HG03521 (cell line): ENCODE results near the gene NTN1.
"Not testable (repeated sequence)": the region's sequence is repeated elsewhere in the genome, so short reads cannot be mapped to it uniquely, and the experiment has no call there.

Experiments
- ATAC-seq: cut with Tn5 transposase; IDR thresholded peaks from one replicate; pipeline ENCODE4 v1.9.1; 2021; ENCODE audit warnings: mild to moderate bottlenecking, moderate library complexity; ENCODE audit not compliant: unreplicated experiment

NTN1 gene

DNA sequence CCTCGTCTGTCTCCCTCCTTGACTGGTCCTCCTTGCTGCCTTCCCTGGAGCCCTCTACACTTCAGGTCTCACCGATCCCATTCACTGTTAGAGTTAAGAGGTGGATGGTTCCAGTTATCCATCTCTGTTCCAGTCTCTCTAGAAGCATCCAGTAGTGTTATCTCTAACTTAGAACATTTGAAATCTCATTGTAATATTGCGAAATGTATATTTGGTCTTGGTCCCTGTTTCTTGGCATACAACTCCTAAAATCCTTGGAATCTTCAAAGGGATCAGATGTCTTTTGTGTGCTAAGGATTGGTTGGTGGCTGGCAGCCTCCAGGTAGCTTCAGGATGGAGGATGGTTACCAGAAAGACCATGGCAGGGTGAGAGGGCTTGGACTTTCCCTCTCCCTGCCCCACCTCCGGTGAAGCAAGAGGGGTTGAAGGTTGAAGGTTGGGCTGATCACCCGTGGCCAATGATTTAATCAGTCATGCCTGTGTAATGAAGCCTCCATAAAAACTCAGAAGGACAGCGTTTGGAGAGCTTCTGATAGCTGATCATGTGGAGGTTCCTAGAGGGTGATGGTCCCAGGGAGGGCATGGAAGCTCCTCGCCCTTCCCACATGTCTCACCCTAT is 59.1 kb downstream of the NTN1 start:
- ATAC-seq: no peak

DNA sequence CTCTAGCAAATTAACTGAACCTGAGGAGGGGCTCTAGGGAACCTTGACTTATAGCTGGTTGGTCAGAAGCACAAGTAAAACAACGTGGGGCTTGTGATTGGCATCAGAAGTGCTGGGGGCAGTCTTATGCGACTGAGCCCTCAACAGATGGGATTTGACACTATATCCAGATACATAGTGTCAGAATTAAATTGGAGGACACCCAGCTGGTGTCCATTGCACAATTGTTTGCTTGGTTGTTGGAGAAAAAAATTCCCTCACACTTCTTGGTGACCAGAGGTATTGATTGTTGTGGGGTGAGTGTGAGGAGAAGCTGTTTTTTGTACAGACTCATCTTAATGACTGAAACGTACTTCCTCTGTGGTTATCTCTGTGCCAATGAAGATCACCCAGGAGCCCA is 59.7 kb downstream of the NTN1 start:
- no peak for ATAC-seq

DNA sequence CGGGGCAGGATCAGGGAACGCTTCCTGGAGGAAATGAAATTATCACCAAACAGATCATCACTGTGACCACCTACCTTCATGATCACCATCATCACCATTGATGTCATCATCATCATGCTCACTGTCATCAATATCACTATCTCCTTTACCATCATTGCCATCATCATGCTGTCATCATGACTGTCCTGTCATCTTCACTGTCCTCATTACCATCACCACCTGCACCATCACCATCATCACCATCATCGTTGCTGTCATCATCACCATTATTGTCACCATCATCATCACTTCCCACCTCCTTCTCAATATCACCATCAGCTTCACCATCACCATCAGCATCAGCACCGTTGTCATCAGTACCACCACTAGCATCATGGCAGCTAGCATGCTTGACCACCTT is 65.3 kb downstream of the NTN1 start:
- no peak for ATAC-seq

DNA sequence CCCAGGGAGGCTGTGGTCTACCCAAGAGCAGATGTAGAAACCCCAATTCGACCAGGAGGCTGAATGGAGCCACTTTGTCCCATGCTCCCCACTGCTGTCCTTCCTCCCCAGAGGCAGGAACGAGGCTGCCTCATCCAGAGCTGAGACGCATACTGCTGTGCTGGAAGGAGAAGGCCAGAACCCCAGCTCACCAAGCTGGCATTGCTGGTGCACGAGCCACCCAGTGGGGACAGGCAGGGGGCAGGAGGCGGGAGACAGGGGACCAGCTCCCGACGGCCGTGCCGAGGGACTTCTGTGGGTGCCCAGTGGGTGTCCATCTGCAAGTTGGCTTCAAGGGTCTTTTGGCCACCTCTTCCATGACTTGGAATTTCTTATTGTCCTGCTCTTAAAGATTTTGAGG is 66.6 kb downstream of the NTN1 start:
- ATAC-seq: no peak

DNA sequence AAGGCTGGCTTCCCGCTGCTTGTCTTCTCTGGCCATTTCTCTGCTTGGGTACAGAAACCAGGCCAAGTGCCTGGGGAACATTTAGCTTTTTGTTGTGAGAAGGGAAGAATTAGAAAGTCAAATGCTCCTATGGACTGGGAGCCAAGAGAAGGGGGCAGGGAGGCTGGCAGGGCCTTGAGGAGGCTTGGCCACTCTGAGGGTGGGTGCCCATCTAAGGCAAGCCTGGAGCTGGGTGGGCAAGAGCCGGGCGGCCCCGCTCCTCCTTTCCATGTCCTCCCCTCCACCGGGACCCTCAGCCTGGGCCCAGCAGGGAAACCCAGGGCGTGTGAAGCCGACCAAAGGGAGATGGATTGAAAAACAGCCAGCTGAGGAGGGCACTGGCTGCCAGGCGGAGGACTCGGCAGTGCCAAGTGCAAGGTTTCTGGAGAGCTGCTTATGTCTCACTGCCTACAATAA is 69.4 kb downstream of the NTN1 start:
- ATAC-seq: no peak

DNA sequence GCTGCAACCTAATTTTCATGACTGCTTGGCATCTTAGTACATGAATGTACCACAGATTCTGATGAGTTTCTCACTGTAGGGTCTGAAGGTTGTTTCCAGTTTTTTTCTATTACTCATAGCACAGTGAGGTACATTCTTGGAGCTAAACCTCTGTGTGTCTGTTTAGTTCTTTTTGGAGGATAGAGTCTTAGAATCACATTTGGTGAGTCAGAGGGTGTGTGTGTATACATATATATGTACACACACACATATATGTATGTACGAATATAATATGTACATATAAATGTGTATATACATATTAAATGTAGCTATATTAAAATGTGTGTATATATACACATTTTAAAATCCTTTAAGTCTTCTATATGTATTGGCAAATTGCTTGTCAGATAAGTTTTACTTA is 72.9 kb downstream of the NTN1 start:
- no peak for ATAC-seq

DNA sequence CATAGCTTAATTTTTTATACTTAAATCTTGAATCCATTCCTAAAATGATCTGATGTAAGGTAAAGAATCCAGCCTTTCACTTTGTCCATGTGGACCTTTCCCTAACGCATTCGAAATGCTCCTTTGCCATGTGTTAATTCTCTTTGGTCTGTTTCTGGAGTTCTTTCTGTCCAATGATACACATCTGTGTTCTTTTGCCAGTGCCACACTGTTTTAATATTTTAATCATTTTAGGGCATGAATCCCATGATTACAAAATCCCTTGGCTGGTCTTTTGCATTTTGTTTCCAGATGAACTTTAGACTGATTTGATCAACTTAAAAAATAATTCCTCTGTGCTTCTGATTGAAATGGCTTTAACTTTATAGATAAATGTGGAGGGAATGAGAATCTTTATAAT is 74.1 kb downstream of the NTN1 start:
- no peak for ATAC-seq

DNA sequence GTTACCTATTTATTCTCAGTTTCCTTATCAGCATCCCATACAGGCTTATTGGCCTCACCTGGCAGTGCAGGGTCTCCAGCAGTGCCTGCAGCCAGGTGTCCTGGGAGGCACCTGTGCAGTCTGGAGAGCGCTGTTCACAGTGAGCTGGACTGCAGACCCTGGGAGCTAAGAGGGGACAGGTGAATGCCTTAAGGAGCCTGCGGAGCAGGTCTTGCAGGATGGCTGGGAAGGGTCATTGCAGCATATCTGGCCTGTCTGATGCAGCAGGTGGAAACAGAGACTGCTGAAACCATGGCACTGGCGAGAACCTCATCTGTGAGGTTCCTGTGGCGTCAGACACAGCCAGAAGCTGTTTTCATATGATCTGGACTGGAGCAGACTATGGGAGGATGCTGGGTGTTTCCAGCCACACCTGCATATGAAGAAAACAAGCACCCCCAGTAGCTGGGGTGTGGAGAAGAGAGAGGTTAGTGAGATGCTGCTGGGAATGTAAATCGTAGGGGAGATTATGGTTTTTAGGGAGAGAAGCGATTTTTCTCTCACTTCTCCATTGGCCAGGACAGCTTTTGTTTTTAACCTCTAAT is 77.0 kb downstream of the NTN1 start:
- no peak for ATAC-seq

DNA sequence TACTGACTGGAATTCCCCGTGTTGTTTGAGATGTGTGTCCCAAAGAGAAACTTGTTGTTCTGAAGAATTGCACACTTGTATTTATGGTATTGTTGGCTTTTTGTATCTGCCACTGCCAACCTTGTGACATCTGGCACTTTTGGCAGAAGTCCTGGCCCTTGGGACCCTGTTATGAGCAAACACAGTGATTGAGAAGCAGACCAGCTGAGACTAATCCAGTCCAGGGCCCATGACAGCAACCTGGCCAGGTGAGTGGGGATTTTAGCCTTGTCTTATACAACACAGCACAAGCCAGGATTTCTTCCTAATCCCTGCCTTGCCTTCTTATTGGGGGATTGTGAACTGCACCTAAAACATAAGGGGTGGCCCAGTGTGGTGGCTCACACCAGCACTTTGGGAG is 80.0 kb downstream of the NTN1 start:
- ATAC-seq: no peak

DNA sequence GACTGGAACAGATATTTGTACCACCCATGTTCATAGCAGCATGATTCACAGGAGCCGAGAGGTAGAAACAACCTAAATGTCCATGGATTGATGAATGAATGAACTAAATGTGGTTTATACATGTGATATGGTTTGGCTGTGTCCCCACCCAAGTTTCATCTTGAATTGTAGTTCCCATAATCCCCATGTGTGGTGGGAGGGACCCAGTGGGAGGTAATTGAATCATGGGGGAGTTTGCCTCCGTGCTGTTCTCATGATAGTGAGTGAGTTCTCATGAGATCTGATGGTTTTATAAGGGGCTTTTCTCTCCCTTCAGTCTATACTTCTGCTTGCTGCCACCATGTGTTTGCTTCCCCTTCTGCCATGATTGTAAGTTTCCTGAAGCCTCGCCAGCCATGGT is 81.9 kb downstream of the NTN1 start:
- not testable (repeated sequence) for ATAC-seq

DNA sequence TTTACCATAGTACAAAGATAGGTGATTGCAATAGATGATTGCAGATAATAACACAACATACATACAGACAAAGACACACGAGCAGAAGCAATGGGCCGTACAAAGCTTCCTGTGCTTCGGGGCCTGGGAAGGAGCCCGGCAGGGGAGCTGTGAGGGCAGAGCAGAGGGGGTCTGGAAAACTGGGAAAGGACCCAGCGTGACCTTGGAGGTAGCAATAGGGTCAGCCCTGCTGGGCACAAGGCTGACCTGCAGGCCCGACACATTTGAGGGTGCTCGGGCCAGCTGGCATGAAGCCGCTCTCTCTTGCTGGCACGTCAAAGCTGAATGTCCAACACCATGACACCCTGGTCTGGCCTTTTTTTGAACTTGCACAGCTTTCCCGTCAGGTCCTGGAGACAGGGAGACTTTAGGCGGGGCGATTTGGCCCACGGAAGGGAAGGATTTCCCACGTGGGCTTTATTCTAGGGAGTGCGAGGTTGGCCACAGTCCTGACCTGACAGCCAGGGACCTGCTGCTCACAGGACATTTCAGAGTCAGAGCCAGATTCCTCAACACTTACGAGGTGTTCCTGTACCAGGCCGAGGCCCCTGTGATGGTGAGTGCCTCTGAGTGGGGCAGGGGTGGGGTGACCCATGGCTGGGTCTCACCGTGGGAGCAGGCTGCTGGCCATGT is 83.2 kb downstream of the NTN1 start:
- no peak for ATAC-seq

DNA sequence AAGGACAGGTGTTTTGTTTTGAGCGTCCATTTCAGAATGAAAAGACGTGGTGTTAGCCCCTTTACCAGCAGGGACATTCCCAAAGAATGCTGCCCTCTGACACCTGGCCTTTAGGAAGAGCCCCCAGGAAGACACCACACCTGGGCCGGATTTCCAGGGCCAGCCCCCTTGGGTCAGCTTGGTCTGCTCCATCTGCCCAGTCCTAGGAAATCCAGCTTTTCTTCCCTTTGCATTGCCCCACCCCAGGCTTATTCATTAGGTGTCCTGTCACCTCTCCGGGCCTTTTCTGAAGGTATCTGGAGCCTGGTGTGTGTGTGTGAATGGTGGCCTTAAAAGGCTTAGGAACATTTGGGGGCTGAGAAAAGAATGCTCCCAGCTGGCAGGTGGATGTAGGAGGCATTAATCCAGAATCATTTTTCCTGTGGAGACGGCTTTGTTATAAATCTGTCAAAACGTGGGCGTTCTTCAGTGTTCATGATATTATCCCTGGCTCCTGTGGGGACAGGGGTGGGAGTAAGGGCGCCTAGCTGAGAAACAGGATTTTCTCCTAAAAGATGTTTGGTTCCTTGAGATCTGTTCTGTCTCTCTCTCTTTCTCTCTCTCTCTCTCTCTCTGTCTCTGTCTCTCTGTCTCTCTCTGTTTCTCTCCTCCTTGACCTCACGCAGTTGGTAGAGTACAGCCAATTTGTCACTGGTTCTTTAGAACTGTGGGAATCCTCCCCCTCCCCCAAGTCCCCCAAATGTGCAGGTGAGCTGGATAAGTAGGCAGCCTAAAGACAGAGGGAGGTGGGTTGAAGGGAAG is 84.0 kb downstream of the NTN1 start:
- no peak for ATAC-seq

DNA sequence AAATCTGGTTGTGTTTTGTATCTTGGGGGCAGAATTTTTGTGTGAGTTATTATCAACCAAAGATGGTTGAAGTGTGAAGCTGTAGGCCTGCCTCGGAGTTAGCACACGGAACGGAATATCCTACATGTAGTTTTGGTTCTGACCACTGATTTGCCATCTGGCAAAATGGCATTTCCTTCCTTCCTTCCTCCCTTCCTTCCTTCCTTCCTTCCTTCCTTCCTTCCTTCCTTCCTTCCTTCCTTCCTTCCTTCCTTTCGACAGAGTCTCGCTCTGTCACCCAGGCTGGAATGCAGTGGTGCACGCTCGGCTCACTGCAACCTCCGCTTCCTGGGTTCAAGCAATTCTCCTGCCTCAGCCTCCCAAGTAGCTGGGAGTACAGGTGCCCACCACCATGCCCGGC is 85.0 kb downstream of the NTN1 start:
- not testable (repeated sequence) for ATAC-seq

DNA sequence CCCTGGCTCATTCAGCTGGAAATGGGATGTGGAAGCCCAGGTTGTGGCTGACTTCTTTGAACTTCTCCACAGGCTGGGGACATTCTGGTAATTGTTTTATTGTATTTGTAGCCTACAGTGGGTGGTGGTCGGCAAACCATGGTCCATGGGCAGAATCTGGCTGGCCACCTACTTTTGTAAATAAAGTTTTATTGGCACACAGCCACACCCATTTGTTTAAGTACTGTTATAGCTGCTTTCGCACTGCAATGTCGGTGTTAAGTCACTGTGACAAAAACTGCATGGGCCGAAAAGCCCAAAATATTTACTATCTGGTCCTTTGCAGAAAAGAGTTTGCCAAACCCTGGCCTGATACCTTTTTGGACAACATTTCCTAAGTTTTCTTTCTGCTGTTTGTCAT is 86.2 kb downstream of the NTN1 start:
- ATAC-seq: no peak

DNA sequence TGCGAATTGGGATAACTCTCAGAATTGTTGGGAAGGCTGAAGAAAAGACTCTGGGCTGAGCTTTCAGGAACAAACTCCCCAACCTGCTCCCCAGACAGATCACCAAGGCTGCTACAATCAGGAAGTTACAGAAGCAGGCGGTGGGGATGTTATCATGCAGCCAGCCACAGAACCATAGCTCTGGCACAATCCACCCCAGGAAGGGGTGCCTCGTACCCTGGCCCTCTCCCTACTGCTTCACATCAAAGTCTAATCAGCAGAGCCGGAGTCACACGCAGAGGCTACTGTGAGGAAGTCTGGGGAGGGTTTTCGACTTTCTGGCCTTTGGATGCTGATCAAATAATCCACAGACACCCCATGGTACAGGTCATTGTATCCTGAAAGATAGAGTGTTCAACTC is 86.8 kb downstream of the NTN1 start:
- no peak for ATAC-seq

DNA sequence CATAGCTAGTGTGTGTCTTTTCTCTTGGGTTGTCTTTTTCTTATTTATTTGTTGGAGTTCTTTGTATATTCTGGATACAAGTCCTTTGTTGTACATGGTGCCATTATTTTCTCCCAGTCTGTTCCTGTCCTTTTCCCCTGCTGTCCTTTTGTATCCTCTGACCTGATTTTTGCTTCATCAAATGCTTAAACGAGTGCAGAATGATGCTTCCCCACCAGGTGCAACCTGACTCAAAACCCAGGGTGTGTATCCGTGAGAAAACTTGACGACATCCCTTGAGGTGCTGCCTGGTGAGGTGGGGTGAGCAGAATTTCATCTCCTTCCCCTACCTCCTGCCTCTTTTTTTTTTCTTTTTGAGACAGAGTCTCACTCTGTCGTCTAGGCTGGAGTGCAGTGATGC is 88.6 kb downstream of the NTN1 start:
- ATAC-seq: no peak

DNA sequence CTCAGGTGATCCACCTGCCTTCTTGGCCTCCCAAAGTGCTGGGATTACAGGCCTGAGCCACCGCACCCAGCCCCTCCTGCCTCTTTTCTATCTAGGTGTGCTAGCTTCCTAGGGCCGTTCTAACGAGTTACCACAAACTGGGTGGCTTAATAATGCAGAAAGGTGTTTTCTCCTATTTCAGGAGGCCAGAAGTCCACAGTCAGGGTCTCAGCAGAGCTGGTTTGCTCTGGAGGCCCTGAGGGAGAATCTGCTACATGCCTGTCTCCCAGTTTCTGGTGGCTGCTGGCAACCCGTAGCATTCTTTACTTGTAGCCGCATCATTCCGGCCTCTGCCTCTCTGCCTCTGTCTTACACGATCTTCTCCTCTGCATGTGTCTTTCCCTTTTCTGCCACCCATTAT is 89.2 kb downstream of the NTN1 start:
- ATAC-seq: no peak

DNA sequence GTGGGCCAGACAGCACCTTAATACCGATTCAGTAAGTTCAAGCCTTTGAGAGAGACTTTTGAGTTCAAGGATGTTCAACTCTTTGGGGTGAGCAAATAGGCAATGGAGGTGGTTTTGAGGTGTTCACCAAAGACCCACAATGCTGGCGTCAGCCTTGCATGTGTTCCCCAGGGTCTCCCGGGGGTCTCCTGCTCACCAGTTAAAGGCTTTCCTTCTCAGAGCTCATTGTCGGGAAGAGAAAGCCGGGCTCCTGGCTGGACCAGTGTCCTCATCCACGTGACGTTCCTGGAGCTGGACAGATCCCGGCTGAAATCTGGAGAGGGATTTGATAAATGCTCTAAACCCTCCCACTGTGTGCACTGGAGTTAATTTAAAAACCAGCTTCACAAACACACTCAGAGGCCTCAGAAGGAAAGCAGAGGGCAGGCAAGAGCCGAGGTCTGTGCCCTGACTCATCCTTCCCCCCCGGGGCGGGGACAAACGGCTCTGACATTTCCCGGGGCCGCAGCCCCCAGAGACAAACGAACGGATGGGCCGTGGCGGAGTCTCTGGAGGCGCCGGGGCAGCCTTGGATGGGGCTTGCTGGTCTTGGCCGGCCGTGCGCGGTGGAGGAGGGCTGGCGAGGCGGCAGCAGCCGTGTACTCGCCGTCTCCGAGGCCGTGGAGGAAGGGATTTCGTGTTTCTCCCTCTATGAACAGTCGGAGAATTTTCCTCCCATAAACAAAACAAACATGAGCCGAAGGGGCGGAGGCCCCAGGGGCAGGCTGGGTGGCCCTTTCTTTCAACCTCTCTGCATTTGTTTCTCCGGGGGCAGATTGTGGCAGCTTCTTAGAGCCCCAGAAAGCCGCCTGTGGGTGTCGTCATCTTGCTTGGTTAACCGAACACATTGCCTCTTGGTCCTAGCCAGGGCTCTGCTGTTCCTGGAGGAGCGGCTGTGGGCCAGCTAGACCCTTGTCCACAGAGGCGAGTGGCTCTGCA is 94.2 kb downstream of the NTN1 start:
- ATAC-seq: no peak

DNA sequence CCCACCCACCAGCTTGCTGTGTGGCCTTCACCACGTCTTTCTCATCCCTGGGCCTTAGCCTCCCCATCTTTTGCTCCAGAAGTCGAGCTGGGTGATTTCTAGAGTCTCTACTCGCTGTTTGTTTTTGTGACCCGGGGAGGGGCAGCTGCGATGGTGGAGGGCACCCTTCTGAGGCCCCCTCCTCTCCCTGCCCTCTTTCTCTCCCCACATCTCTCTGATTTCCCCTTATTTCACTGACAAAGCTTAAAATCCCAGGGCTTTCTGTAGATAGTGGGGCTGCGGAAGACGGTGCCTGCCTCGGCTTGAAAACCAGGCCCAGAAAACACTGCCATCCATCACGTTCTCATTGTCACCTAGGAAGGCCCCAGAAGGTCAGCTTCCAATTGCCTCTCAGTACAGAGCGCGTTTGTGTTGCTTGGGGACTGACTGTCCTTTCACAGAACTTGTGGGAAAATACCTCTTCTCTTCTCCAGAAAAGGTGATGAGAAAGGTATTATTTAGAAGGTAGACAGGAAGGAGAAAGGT is 95.1 kb downstream of the NTN1 start:
- ATAC-seq: no peak

DNA sequence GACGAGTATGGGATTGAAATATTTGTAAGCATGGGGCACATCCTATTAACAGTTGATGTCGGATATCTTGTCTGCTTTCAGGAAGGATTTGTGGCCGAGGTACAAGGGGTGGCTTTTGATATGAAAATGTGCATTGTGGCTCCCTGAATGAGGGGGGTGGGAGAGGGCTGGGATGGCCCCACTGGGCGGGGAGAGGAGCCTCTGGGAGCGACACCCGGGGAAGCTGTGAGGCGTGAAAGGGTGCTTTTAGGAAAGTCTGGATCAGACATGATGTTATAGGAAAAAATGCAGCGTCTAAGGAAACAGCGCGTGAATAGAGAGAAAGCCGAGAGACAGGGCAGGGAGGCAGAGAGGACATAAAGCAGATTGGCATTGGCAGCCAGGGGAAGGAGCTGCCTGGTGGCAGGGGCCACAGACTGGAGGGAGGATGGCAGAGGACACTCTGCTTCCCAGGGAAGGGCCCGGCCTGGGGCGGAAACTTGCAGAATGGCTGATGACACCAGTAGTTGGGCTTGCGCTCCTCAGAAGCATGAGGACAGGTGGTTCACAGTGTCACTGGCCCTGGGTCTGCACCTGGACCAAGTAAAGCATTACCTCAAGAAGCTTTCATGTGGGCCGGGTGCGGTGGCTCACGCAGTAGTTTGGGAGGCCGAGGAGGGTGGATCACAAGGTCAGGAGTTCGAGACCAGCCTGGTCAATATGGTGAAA is 95.7 kb downstream of the NTN1 start:
- ATAC-seq: no peak
